Measurements from ENCODE around the gene MADCAM1.

The MADCAM1 gene

DNA sequence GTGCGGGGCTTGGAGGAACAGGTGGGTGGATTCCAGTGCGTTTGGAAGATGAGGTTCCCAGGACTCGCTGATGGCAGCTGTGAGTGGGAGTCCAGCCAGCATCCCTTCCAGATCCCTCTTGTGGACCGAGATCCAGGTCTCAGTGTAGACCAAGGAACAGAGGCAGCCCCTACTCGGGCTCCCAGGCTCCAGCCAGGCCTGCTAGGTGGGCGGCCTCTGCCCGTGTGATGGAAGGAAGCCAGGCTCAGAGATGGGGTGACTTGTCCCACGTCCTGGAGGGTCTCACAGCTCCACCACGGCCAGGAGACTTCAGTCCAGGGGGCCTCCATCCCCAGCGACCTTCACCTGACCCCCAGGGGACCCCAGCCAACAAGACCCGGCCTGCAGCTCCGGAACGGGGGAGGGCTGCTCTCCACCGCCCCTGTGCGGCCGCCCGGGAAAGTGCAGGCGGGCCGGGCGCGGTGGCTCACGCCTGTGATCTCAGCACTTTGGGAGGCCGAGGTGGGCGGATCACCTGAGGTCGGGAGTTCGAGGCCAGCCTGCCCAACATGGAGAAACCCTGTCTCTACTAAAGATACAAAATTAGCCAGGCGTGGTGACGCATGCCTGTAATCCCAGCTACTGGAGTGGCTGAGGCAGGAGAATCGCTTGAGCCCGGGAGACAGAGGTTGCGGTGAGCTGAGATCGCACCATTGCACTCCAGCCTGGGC, 729 bp upstream of the MADCAM1 start:
- Histone ChIP-seq H3K79me2 (ENCODE audit: insufficient read depth, low read length) (no peaks in the 10 kb centered on the region), H2AFZ (ENCODE audit: low read length) (no peak overlapping the region), H3F3A (ENCODE audit: insufficient read depth, low read length) (no peaks in the 10 kb centered on the region), H4K20me1 (ENCODE audit: insufficient read depth, low read length) (no peaks in the 10 kb centered on the region), H3K27me3 (ENCODE audit: insufficient read depth, low read length) (no peaks in the 10 kb centered on the region), H3K36me3 (ENCODE audit: insufficient read depth, low read length) (no peaks in the 10 kb centered on the region), H3K4me3 (ENCODE audit: low read depth, low read length, poor library complexity, severe bottlenecking) (no peak overlapping the region), H3K9me3 (ENCODE audit: low read length) (no peaks in the 10 kb centered on the region), H3K27ac (ENCODE audit: low read depth, low read length, poor library complexity, severe bottlenecking) (no peak overlapping the region), H3K9ac (ENCODE audit: low read length) (no peak overlapping the region), H3K9me2 (ENCODE audit: low read depth, low read length) (no peaks in the 10 kb centered on the region), H3K4me1 (ENCODE audit: insufficient read depth, low read length, severe bottlenecking) (no peaks in the 10 kb centered on the region), H3K4me2 (ENCODE audit: low read length) (no peak overlapping the region)
- TF ChIP-seq, protein P1, sequence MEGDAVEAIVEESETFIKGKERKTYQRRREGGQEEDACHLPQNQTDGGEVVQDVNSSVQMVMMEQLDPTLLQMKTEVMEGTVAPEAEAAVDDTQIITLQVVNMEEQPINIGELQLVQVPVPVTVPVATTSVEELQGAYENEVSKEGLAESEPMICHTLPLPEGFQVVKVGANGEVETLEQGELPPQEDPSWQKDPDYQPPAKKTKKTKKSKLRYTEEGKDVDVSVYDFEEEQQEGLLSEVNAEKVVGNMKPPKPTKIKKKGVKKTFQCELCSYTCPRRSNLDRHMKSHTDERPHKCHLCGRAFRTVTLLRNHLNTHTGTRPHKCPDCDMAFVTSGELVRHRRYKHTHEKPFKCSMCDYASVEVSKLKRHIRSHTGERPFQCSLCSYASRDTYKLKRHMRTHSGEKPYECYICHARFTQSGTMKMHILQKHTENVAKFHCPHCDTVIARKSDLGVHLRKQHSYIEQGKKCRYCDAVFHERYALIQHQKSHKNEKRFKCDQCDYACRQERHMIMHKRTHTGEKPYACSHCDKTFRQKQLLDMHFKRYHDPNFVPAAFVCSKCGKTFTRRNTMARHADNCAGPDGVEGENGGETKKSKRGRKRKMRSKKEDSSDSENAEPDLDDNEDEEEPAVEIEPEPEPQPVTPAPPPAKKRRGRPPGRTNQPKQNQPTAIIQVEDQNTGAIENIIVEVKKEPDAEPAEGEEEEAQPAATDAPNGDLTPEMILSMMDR (IDR thresholded peaks at IDR 0.05; ENCODE audit: low read length), result peak; percentile 74
- no peak for TF ChIP-seq EZH2 (IDR thresholded peaks at IDR 0.05; ENCODE audit: borderline replicate concordance, low read length)

DNA sequence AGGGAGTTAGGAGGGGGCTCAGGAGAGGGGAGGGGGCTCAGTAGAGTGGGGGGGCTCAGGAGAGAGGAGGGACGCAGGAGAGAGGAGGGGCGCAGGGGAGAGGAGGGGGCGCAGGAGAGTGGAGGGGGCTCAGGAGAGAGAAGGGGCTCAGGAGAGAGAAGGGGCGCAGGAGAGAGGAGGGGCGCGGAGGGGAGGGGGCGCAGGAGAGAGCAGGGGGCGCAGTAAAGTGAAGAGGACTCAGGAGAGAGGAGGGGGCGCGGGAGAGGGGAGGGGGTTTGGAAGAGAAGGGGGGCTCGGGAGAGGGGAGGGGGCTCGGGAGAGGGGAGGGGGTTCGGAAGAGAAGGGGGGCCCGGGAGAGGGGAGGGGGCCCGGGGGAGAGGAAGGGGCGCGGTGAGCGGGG, 700 bp downstream of the MADCAM1 start:
- TF ChIP-seq, protein P1 (IDR thresholded peaks at IDR 0.05; ENCODE audit: low read length), result no peak
- no peak for TF ChIP-seq EZH2 (IDR thresholded peaks at IDR 0.05; ENCODE audit: borderline replicate concordance, low read length)
- Histone ChIP-seq H4K20me1 (ENCODE audit: insufficient read depth, low read length) (no peaks in the 10 kb centered on the region), H3K79me2 (ENCODE audit: insufficient read depth, low read length) (no peaks in the 10 kb centered on the region), H3K36me3 (ENCODE audit: insufficient read depth, low read length) (no peaks in the 10 kb centered on the region), H3K4me1 (ENCODE audit: insufficient read depth, low read length, severe bottlenecking) (no peaks in the 10 kb centered on the region), H3K9me3 (ENCODE audit: low read length) (no peaks in the 10 kb centered on the region), H3K4me2 (ENCODE audit: low read length) (no peak overlapping the region), H3K27me3 (ENCODE audit: insufficient read depth, low read length) (no peaks in the 10 kb centered on the region), H3K27ac (ENCODE audit: low read depth, low read length, poor library complexity, severe bottlenecking) (no peak overlapping the region), H3F3A (ENCODE audit: insufficient read depth, low read length) (no peaks in the 10 kb centered on the region), H2AFZ (ENCODE audit: low read length) (no peak overlapping the region), H3K4me3 (ENCODE audit: low read depth, low read length, poor library complexity, severe bottlenecking) (no peak overlapping the region), H3K9ac (ENCODE audit: low read length) (no peak overlapping the region), H3K9me2 (ENCODE audit: low read depth, low read length) (no peaks in the 10 kb centered on the region)

DNA sequence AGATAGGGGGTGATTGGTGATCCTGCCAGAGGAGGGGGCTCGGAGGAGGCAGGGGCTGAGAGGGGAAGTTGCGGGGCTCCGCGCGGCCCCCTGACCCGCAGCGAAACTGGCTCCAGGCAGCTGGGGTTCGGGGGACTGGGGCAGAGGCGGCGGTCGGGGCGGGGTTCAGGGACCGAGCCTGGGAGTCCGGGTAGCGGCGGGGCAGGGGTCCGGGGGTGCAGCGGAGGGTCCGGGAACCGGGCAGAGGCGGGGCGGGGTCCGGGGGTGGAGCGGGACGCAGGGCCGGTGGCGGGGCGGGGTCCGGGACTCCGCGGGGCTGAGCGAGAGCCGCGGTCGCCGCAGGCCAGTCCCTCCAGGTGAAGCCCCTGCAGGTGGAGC, 1.2 kb downstream of the MADCAM1 start:
- Histone ChIP-seq H3K9me3 (ENCODE audit: low read length) (0 out of 2 replicates have a peak, but pooled peaks cover under 1% of the 10 kb centered on the region), H3K4me3 (ENCODE audit: low read depth, low read length, poor library complexity, severe bottlenecking) (no peak overlapping the region), H3K9ac (ENCODE audit: low read length) (no peak overlapping the region), H2AFZ (ENCODE audit: low read length) (no peak overlapping the region), H4K20me1 (ENCODE audit: insufficient read depth, low read length) (no peaks in the 10 kb centered on the region), H3K36me3 (ENCODE audit: insufficient read depth, low read length) (no peaks in the 10 kb centered on the region), H3K79me2 (ENCODE audit: insufficient read depth, low read length) (no peaks in the 10 kb centered on the region), H3F3A (ENCODE audit: insufficient read depth, low read length) (no peaks in the 10 kb centered on the region), H3K9me2 (ENCODE audit: low read depth, low read length) (no peaks in the 10 kb centered on the region), H3K4me2 (ENCODE audit: low read length) (no peak overlapping the region), H3K4me1 (ENCODE audit: insufficient read depth, low read length, severe bottlenecking) (no peaks in the 10 kb centered on the region), H3K27me3 (ENCODE audit: insufficient read depth, low read length) (no peaks in the 10 kb centered on the region), H3K27ac (ENCODE audit: low read depth, low read length, poor library complexity, severe bottlenecking) (no peak overlapping the region)
- TF ChIP-seq EZH2 (IDR thresholded peaks at IDR 0.05; ENCODE audit: borderline replicate concordance, low read length), result no peak
- TF ChIP-seq, protein P1 (IDR thresholded peaks at IDR 0.05; ENCODE audit: low read length), result no peak
